AG04450 (cell line): ENCODE measurements around the gene PROCR. TPM values are rescaled to one million over a fixed set of nuclear protein-coding genes. Genes with fewer than 3 reads are reported as not detected.

ENCODE experiments used
- CTCF ChIA-PET: fragments of 300-600, 350-600 bp; formaldehyde crosslinking; extraction: SDS; loops from one replicate; lab custom pipeline; 2022; ENCODE audit warnings: antibody characterized with exemption, inconsistent platforms; lab: Charles Lee
- POLR2A ChIA-PET: fragments of 350-600 bp; formaldehyde crosslinking; extraction: SDS; loops from one replicate; lab custom pipeline; 2021; ENCODE audit warnings: antibody characterized with exemption, inconsistent platforms; lab: Yijun Ruan, JAX
- DNase-seq: peaks from one replicate; pipeline ENCODE4 v3.0.0-alpha.2; 2011; ENCODE audit warnings: low read depth, low spot score
- H3K27ac ChIP-seq: one replicate; pipeline ENCODE4 v1.5.1; 2012; ENCODE audit warnings: low read depth, low read length, control low read depth
- H3K27me3 ChIP-seq: one replicate; pipeline ENCODE4 v1.6.0; 2012; ENCODE audit warnings: low read length; ENCODE audit not compliant: control insufficient read depth, insufficient read depth
- H3K4me3 ChIP-seq: 2 replicates; pipeline ENCODE4 v1.5.1; 2011; ENCODE audit warnings: mild to moderate bottlenecking, low read depth, low read length, control low read depth
- H3K9me3 ChIP-seq: 2 replicates; pipeline ENCODE4 v1.5.1; 2012; ENCODE audit warnings: low read length; ENCODE audit not compliant: control insufficient read depth, insufficient read depth
- CTCF ChIP-seq: IDR thresholded peaks from 2 replicates; pipeline ENCODE4 v1.5.1; 2011; ENCODE audit warnings: low read depth, low read length, control low read depth, inconsistent platforms
- polyA minus RNA-seq: library from RNA; depleted of rRNA, polyadenylated mRNA; stranded (reverse); fragments of >200 nt; gene quantifications from 2 replicates; pipeline ENCODE4 v1.2.3, GENCODE V29; 2011; rRNA and poly(A)+ RNA removed
- polyA plus RNA-seq: library from polyadenylated mRNA; depleted of rRNA; stranded (reverse); fragments of >200 nt; gene quantifications from 2 replicates; pipeline ENCODE4 v1.2.3, GENCODE V29; 2011; rRNA removed

The PROCR gene
- polyA plus RNA-seq (73.8 and 86.5 TPM in 2 replicates), polyA minus RNA-seq (26.2 and 34.1 TPM in 2 replicates)

DNA sequence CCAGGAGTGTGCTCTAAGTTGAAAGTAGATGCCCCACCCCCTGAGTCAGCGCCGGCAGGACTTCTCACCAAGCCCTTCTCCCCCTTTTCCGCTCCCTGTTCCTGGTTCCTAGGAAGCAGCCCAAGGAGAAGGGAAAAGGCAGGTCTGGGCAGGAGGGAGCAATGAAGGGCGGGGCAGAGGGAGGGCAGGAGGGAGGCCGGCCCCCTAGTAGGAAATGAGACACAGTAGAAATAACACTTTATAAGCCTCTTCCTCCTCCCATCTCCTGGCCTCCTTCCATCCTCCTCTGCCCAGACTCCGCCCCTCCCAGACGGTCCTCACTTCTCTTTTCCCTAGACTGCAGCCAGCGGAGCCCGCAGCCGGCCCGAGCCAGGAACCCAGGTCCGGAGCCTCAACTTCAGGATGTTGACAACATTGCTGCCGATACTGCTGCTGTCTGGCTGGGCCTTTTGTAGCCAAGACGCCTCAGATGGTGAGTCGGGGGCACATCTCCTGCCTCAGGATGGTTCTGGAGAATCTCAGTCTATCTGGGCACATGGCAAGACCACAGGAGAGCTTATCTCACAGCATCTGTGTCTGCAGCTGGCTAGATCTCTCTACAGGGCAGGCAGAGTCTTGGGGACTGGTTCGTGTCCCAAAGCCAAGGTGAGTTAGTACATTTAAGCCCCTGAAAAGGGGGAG, at the start of gene PROCR:
Gene PROCR (plus strand): TSS at position 320 of the 681 bp plus-strand sequence. CDS start 83 bp downstream, at position 403.
- ChIA-PET POLR2A (no interaction called here), CTCF (interaction anchor here (0.5 kb wide), 1 partner anchor 70 kb away, joined by 3 read pairs; no protein-coding TSS in a partner anchor)
- peak within 1 kb of the TSS; percentile 61 for H3K27ac ChIP-seq
- H3K4me3 ChIP-seq, result peak within 1 kb of the TSS; percentile 75
- H3K27me3 ChIP-seq, result no peaks in the 10 kb centered on the region
- TF ChIP-seq CTCF, result no peak
- H3K9me3 ChIP-seq, result peaks cover 4% of the 10 kb centered on the region; the same call in 1 of the 2 replicates
- DNase-seq, result peak; percentile 74

GRCh38 chr20:35122756-35123405, 49.0 kb upstream of the PROCR start:
- Histone ChIP-seq H3K9me3 (no peaks in the 10 kb centered on the region), H3K4me3 (no peak overlapping the region), H3K27ac (no peak overlapping the region), H3K27me3 (no peaks in the 10 kb centered on the region)
- no peak for TF ChIP-seq CTCF
- no peak for DNase-seq
- CTCF ChIA-PET, result interaction anchor here (1.5 to 1.7 kb wide), 2 partner anchors 22 to 27 kb away, joined by 4 to 8 read pairs; no protein-coding TSS in a partner anchor
- POLR2A ChIA-PET, result interaction anchor here (0.6 kb wide), 1 partner anchor 162 kb away, joined by 3 read pairs; the partner anchor contains the start of gene EIF6

DNA sequence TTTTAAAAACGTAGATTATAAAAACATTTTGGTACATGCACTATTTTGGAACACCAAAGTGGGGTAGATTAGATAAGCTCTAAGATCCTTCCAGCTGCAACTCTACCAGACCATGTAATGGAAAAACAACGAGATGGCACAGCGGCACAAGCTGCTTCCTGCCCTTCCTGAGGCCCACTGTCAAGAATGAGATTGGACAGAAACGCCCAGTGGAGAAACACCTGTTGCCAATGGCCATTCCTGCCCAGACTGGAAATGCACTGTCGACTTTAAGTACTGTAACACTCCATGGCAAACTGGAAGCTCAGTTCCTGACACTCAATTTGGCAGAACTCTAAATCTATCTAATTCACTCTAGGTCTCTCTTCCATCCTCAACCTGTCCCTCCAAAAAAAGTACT, 46.1 kb upstream of the PROCR start:
- DNase-seq, result no peak
- Histone ChIP-seq H3K4me3 (no peak overlapping the region), H3K9me3 (no peaks in the 10 kb centered on the region), H3K27me3 (no peaks in the 10 kb centered on the region), H3K27ac (no peak overlapping the region)
- no peak for TF ChIP-seq CTCF
- POLR2A ChIA-PET, result no interaction called here
- CTCF ChIA-PET, result interaction anchor here (1.3 to 2.2 kb wide), 2 partner anchors 19 to 30 kb away, joined by 3 to 9 read pairs; no protein-coding TSS in a partner anchor

GRCh38 chr20:35129647-35130069, 42.2 kb upstream of the PROCR start:
- no peaks in the 10 kb centered on the region for H3K9me3 ChIP-seq
- ChIA-PET CTCF (interaction anchor here (1.5 to 2.3 kb wide), 2 partner anchors 15 to 80 kb away, joined by 4 to 6 read pairs; no protein-coding TSS in a partner anchor), POLR2A (no interaction called here)
- H3K27ac ChIP-seq, result no peak overlapping the region
- H3K4me3 ChIP-seq, result no peak overlapping the region
- no peak for TF ChIP-seq CTCF
- DNase-seq, result no peak
- no peaks in the 10 kb centered on the region for H3K27me3 ChIP-seq
